Measurements from ENCODE around the gene MRPS5.

Gene MRPS5

GRCh38 chr2:95053543-95053942, 68.1 kb downstream of the MRPS5 start:
- Histone ChIP-seq H3K4me1 (ENCODE audit: control insufficient read depth, insufficient read depth, low read length, poor library complexity, severe bottlenecking) (peaks cover 12% of the 10 kb centered on the region), H3K4me3 (ENCODE audit: extremely low read depth, insufficient read depth, low read length, poor library complexity, severe bottlenecking) (no peak overlapping the region)
- WGBS, 2 experiments (ENCODE audit: insufficient coverage in 2 of 2), result 24 to 36% methylated on average over 7 to 9 of the region's 11 CpGs

GRCh38 chr2:95052804-95053479, 68.7 kb downstream of the MRPS5 start:
- WGBS, 2 experiments (ENCODE audit: insufficient coverage in 2 of 2), result 82 to 89% methylated on average over 8 to 10 of the region's 13 CpGs
- H3K9me3 ChIP-seq (ENCODE audit: control insufficient read depth, low read length), result no peaks in the 10 kb centered on the region
- no peaks in the 10 kb centered on the region for H3K36me3 ChIP-seq (ENCODE audit: control insufficient read depth, insufficient read depth, low read length)
- H3K4me1 ChIP-seq (ENCODE audit: control insufficient read depth, insufficient read depth, low read length, poor library complexity, severe bottlenecking), result peaks cover 12% of the 10 kb centered on the region
- no peak overlapping the region for H3K27ac ChIP-seq (ENCODE audit: low read depth, low read length, severe bottlenecking)
- no peak overlapping the region for H3K4me3 ChIP-seq (ENCODE audit: extremely low read depth, insufficient read depth, low read length, poor library complexity, severe bottlenecking)

More at GRCh38 chr2:95053543-95053942, 68.1 kb downstream of the MRPS5 start:
- Histone ChIP-seq H3K27ac (ENCODE audit: low read depth, low read length, severe bottlenecking) (no peak overlapping the region), H3K36me3 (ENCODE audit: control insufficient read depth, insufficient read depth, low read length) (no peaks in the 10 kb centered on the region), H3K9me3 (ENCODE audit: control insufficient read depth, low read length) (no peaks in the 10 kb centered on the region)

- Histone ChIP-seq H3K36me3 (ENCODE audit: control insufficient read depth, insufficient read depth, low read length) (no peaks in the 10 kb centered on the region), H3K4me3 (ENCODE audit: extremely low read depth, insufficient read depth, low read length, poor library complexity, severe bottlenecking) (no peak overlapping the region), H3K4me1 (ENCODE audit: control insufficient read depth, insufficient read depth, low read length, poor library complexity, severe bottlenecking) (peaks cover 10% of the 10 kb centered on the region), H3K9me3 (ENCODE audit: control insufficient read depth, low read length) (no peaks in the 10 kb centered on the region), H3K27ac (ENCODE audit: low read depth, low read length, severe bottlenecking) (no peak overlapping the region)
- WGBS, 2 experiments (ENCODE audit: insufficient coverage in 2 of 2), result 79 to 90% methylated on average over 2 to 4 of the region's 6 CpGs
Observed at GRCh38 chr2:95052307-95052706, 69.3 kb downstream of the MRPS5 start.

GRCh38 chr2:95051626-95052025, 70.0 kb downstream of the MRPS5 start:
- Histone ChIP-seq H3K27ac (ENCODE audit: low read depth, low read length, severe bottlenecking) (no peak overlapping the region), H3K4me3 (ENCODE audit: extremely low read depth, insufficient read depth, low read length, poor library complexity, severe bottlenecking) (no peak overlapping the region), H3K9me3 (ENCODE audit: control insufficient read depth, low read length) (no peaks in the 10 kb centered on the region), H3K36me3 (ENCODE audit: control insufficient read depth, insufficient read depth, low read length) (no peaks in the 10 kb centered on the region), H3K4me1 (ENCODE audit: control insufficient read depth, insufficient read depth, low read length, poor library complexity, severe bottlenecking) (peaks cover 4% of the 10 kb centered on the region)
- WGBS, 2 experiments (ENCODE audit: insufficient coverage in 2 of 2), result 86 to 89% methylated on average over 6 of the region's 10 CpGs

GRCh38 chr2:95050385-95051300, 71.0 kb downstream of the MRPS5 start:
- 79 to 93% methylated on average over 5 to 6 of the region's 7 CpGs for WGBS, 2 experiments (ENCODE audit: insufficient coverage in 2 of 2)
- Histone ChIP-seq H3K9me3 (ENCODE audit: control insufficient read depth, low read length) (no peaks in the 10 kb centered on the region), H3K27ac (ENCODE audit: low read depth, low read length, severe bottlenecking) (no peak overlapping the region), H3K4me3 (ENCODE audit: extremely low read depth, insufficient read depth, low read length, poor library complexity, severe bottlenecking) (no peak overlapping the region), H3K4me1 (ENCODE audit: control insufficient read depth, insufficient read depth, low read length, poor library complexity, severe bottlenecking) (no peaks in the 10 kb centered on the region), H3K36me3 (ENCODE audit: control insufficient read depth, insufficient read depth, low read length) (no peaks in the 10 kb centered on the region)

GRCh38 chr2:95049961-95050360, 71.6 kb downstream of the MRPS5 start:
- Histone ChIP-seq H3K36me3 (ENCODE audit: control insufficient read depth, insufficient read depth, low read length) (no peaks in the 10 kb centered on the region), H3K27ac (ENCODE audit: low read depth, low read length, severe bottlenecking) (no peak overlapping the region), H3K4me1 (ENCODE audit: control insufficient read depth, insufficient read depth, low read length, poor library complexity, severe bottlenecking) (no peaks in the 10 kb centered on the region), H3K9me3 (ENCODE audit: control insufficient read depth, low read length) (no peaks in the 10 kb centered on the region), H3K4me3 (ENCODE audit: extremely low read depth, insufficient read depth, low read length, poor library complexity, severe bottlenecking) (no peak overlapping the region)
- 82 to 93% methylated on average over 3 to 5 of the region's 6 CpGs for WGBS, 2 experiments (ENCODE audit: insufficient coverage in 2 of 2)

GRCh38 chr2:95049683-95049955, 72.0 kb downstream of the MRPS5 start:
- WGBS, 2 experiments (ENCODE audit: insufficient coverage in 2 of 2), result 92 to 93% methylated on average over 5 to 9 of the region's 10 CpGs
- H3K4me1 ChIP-seq (ENCODE audit: control insufficient read depth, insufficient read depth, low read length, poor library complexity, severe bottlenecking), result no peaks in the 10 kb centered on the region
- H3K27ac ChIP-seq (ENCODE audit: low read depth, low read length, severe bottlenecking), result no peak overlapping the region

GRCh38 chr2:95048825-95049682, 72.6 kb downstream of the MRPS5 start:
- no peak overlapping the region for H3K4me3 ChIP-seq (ENCODE audit: extremely low read depth, insufficient read depth, low read length, poor library complexity, severe bottlenecking)
- no peak overlapping the region for H3K27ac ChIP-seq (ENCODE audit: low read depth, low read length, severe bottlenecking)
- no peaks in the 10 kb centered on the region for H3K4me1 ChIP-seq (ENCODE audit: control insufficient read depth, insufficient read depth, low read length, poor library complexity, severe bottlenecking)
- no peaks in the 10 kb centered on the region for H3K9me3 ChIP-seq (ENCODE audit: control insufficient read depth, low read length)
- 84 to 94% methylated on average over 8 to 11 of the region's 15 CpGs for WGBS, 2 experiments (ENCODE audit: insufficient coverage in 2 of 2)
- no peaks in the 10 kb centered on the region for H3K36me3 ChIP-seq (ENCODE audit: control insufficient read depth, insufficient read depth, low read length)

More at GRCh38 chr2:95049683-95049955, 72.0 kb downstream of the MRPS5 start:
- H3K36me3 ChIP-seq (ENCODE audit: control insufficient read depth, insufficient read depth, low read length), result no peaks in the 10 kb centered on the region
- no peak overlapping the region for H3K4me3 ChIP-seq (ENCODE audit: extremely low read depth, insufficient read depth, low read length, poor library complexity, severe bottlenecking)
- H3K9me3 ChIP-seq (ENCODE audit: control insufficient read depth, low read length), result no peaks in the 10 kb centered on the region

GRCh38 chr2:95047629-95048510, 73.7 kb downstream of the MRPS5 start:
- Histone ChIP-seq H3K36me3 (ENCODE audit: control insufficient read depth, insufficient read depth, low read length) (no peaks in the 10 kb centered on the region), H3K4me3 (ENCODE audit: extremely low read depth, insufficient read depth, low read length, poor library complexity, severe bottlenecking) (no peak overlapping the region), H3K4me1 (ENCODE audit: control insufficient read depth, insufficient read depth, low read length, poor library complexity, severe bottlenecking) (peaks cover 4% of the 10 kb centered on the region), H3K9me3 (ENCODE audit: control insufficient read depth, low read length) (no peaks in the 10 kb centered on the region), H3K27ac (ENCODE audit: low read depth, low read length, severe bottlenecking) (no peak overlapping the region)
- WGBS, 2 experiments (ENCODE audit: insufficient coverage in 2 of 2), result 87 to 91% methylated on average over 15 to 16 of the region's 17 CpGs
